Omental fat pad (tissue), 4 donors: ENCODE measurements around the gene IKZF1. TPM values are rescaled to one million over a fixed set of nuclear protein-coding genes. Genes with fewer than 3 reads are reported as not detected.

Source experiments
- ATAC-seq: fragments of 150-250 bp; one replicate; pipeline ENCODE4 v1.9.1; 2016; ENCODE audit warnings: mild to moderate bottlenecking, moderate library complexity; ENCODE audit not compliant: low FRiP score
- DNase-seq: peaks from one replicate; pipeline ENCODE4 v3.0.0-alpha.2; 2019; ENCODE audit warnings: low spot score
- CTCF ChIP-seq, 3 donors: fragments of 450-650 bp; IDR thresholded peaks; one replicate each; pipeline ENCODE4 v1.5.1; 2016 to 2017; ENCODE audit warnings: antibody characterized with exemption in 3 of 3, mild to moderate bottlenecking in 3 of 3, moderate library complexity in 2 of 3
- total RNA-seq, 4 donors: library from RNA; depleted of rRNA; stranded (reverse); fragments of >200 nt; gene quantifications; one replicate each; pipeline ENCODE4 v1.1.0, GENCODE V29; 2016

IKZF1 gene
- total RNA-seq, 4 donors from 2014 or later = 14.6 to 34.5 (median 21.7) TPM

GRCh38 chr7:50372923-50373322, 68.4 kb downstream of the IKZF1 start:
- ATAC-seq = no peak
- TF ChIP-seq CTCF (IDR thresholded peaks at IDR 0.05) = no peak
- no peak for DNase-seq

GRCh38 chr7:50376056-50376820, 71.7 kb downstream of the IKZF1 start:
- TF ChIP-seq CTCF (IDR thresholded peaks at IDR 0.05) = no peak
- DNase-seq = no peak
- no peak for ATAC-seq

- no peak for DNase-seq
- TF ChIP-seq CTCF (IDR thresholded peaks at IDR 0.05) = no peak
- no peak for ATAC-seq
Observed at GRCh38 chr7:50377356-50377755, 72.8 kb downstream of the IKZF1 start.

GRCh38 chr7:50379082-50379481, 74.6 kb downstream of the IKZF1 start:
- TF ChIP-seq CTCF (IDR thresholded peaks at IDR 0.05) = no peak
- no peak for DNase-seq
- ATAC-seq = no peak

- no peak for TF ChIP-seq CTCF (IDR thresholded peaks at IDR 0.05)
- DNase-seq (no peak), ATAC-seq (no peak)
Observed at GRCh38 chr7:50379539-50379938, 75.0 kb downstream of the IKZF1 start.

- no peak for TF ChIP-seq CTCF (IDR thresholded peaks at IDR 0.05)
- no peak for DNase-seq
- no peak for ATAC-seq
Observed at GRCh38 chr7:50382455-50382854, 77.9 kb downstream of the IKZF1 start.

GRCh38 chr7:50387351-50387750, 82.8 kb downstream of the IKZF1 start:
- no peak for TF ChIP-seq CTCF (IDR thresholded peaks at IDR 0.05)
- ATAC-seq (no peak), DNase-seq (no peak)
